HG03025 (cell line): ENCODE results near the gene RPL41.
"Not testable (repeated sequence)": the region's sequence is repeated elsewhere in the genome, so short reads cannot be mapped to it uniquely, and the experiment has no call there.

Source experiments
- ATAC-seq: cut with Tn5 transposase; IDR thresholded peaks from one replicate; pipeline ENCODE4 v1.9.1; 2021; ENCODE audit warnings: mild to moderate bottlenecking, moderate library complexity; ENCODE audit not compliant: unreplicated experiment, low FRiP score

RPL41 gene

DNA sequence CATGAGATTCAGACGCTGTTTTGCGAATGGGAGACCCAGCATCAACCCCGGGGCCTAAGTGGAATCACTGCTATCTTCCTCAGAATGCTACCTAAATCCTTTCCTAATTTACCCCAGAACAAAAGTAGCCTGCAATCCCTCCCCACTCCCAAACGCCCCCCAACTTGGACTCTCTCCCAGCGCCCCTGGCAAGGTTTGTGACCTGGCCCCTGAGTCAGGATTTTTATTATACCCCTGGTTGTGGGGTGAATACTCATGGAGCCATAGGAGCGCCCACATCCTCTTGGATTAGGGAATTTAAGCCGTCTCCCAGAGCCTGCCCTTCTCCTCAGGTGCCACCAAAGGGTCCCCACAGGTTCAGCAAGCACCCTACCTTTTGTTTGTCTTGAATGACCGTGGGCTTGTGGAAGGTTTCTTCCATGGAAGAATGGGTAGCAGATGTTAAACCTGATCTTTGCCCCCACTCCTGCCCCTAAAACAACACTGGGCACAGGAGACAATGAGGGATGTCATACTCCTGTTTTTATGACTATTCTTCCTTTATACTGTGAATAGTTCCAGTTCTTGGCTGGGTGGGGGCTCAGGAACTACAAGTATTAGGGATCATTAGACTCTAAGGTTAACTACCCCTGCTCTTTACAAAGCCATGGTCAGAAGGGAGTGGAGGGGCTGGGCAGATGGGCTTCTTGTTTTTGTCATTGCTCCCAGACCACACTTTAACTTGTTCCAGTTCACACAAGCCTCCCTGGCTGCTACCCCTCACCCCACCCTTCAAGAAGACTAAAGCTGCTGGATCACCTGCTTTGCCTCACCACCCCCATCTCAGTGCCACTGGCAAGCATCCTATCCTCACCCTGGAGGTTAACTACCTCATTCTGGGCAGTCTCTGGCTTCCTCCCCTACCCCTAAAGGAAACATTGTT lies 36.6 kb downstream of the RPL41 start:
- no peak for ATAC-seq

DNA sequence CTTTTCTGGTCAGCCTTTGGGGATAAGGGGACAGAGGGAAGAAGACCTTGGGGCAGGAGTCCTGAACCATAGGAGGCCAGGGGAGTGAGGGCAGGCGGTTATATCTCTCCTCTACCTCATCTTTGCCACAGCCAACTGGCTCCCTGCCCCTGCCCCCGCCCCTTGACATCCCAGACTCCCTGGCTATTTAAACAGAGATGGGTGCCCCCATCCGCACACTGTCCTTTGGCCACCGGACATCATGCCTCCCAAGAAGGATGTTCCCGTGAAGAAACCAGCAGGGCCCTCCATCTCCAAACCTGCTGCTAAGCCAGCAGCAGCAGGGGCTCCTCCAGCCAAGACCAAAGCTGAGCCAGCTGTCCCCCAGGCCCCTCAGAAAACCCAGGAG lies 37.2 kb downstream of the RPL41 start:
- ATAC-seq = no peak

DNA sequence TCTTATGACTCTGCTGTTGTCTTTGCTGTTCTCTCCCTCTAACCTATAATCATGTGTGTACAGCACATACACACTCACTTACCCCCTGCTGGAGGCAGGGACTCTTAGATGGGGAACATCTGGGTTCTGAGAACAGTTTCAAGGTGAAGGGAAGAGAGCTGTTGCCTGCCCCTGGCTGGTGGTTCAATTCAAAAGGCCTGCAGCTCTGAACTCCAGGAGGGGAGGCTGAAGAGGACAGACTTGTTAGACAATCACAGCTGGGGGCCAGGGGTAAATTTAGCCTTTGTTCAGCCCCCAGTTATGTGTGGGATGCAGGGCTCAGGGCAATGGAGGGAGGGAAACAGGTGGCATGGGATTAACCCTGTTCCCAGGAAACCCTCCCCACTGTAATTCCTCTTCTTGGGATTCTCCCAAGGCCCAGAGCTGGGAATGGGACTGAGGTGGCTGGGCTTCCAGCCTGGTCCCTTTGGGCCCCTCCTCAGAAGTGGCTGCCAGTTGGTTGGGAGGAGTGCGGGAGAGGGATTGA lies 37.9 kb downstream of the RPL41 start:
- ATAC-seq = no peak

DNA sequence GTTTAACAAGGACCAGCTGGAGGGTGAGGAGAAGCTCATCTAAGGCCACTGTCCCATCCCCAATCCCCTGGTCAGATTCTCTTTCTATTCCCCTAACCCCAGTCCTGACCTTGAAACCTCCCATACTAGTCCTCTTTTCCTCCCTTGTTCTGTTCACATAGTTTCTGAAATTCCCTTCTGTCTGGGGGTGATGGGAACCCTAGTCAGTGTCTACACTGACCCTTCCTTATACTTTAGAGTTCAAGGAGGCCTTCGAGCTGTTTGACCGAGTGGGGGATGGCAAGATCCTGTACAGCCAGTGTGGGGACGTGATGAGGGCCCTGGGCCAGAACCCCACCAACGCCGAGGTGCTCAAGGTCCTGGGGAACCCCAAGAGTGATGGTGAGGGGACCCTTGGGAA lies 38.4 kb downstream of the RPL41 start:
- no peak for ATAC-seq

DNA sequence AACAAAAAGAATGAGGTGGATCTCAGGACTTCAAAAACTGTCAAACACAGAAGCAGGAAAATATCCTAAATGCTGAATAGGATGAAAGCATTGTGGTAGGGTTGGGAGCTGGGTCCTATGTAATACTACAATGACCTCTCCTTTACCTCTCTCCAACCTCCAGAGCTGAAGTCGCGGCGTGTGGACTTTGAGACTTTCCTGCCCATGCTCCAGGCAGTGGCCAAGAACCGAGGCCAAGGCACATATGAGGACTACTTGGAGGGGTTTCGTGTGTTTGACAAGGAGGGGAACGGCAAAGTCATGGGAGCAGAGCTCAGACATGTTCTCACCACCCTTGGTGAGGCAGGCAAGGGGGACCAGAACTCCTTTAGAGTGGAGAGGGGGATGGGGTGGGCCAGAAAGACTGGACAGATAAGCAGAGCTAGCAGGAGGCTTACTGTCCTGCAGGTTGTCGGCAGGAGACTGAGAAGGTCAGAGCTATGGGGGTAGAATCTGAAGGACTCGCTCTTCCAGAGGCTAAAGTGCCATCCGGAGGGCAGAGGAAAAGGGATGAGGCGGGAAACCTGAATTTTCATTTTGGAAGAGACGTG lies 38.9 kb downstream of the RPL41 start:
- ATAC-seq = no peak

DNA sequence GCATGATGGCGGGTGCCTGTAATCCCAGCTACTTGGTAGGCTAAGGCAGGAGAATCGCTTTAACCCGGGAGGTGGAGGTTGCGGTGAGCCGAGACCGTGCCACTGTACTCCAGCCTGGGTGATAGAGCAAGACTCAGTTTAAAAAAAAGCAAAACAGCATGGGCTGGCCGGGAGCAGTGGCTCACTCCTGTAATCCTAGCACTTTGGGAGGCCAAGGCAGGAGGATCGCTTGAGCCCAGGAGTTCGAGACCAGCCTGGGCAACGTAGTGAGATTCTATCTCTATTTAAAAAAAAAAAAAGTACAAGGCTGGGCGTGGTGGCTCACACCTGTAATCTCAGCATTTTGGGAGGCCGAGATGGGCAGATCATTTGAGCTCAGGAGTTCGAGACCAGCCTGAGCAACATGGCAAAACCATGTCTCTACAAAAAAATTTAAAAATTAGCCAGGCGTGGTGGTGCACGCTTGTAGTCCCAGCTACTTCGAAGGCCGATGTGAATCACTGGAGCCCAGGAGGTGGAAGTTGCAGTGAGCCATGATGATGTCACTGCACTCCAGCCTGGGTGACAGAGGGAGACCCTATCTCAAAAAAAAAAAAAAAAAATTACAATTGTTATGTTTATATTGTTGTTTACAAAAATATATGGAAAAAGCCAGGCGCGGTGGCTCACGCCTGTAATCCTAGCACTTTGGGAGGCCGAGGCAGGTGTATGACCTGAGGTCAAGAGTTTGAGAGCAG lies 40.2 kb downstream of the RPL41 start:
- not testable (repeated sequence) for ATAC-seq

DNA sequence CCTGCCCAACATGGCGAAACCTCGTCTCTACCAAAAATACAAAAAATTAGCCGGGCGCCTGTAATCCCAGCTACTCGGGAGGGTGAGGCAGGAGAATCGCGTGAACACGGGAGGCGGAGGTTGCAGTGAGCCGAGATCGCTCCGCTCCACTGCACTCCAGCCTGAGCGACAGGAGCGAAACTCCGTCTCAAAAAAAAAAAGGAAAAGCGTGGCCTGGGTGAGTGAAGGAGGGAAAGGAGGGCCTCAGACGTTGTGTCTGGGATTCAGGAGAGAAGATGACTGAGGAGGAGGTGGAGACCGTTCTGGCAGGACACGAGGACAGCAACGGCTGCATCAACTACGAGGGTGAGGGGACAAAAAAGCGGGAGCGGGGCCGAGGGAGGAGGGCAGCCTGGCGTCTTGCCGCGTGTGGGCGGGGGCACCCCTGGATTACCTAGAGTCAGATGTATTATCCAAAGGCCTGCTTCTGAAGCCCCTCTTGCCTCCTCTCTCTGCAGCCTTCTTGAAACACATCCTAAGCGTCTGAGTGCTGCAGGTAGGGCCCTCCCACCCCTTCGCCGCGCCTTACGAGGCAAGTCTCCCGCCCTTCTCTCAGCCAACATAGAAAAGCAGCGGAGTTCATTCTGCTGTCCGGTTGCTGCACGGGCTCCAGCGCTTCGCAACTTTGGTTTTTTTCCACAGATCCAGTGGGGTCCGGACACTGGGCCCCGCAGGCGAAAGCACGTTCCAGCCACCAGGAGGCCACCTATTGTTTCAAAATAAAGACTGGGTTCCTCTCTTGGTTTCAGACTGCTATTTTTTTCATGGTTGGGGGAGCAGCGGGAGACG lies 41.0 kb downstream of the RPL41 start:
- ATAC-seq = peak; percentile 26

DNA sequence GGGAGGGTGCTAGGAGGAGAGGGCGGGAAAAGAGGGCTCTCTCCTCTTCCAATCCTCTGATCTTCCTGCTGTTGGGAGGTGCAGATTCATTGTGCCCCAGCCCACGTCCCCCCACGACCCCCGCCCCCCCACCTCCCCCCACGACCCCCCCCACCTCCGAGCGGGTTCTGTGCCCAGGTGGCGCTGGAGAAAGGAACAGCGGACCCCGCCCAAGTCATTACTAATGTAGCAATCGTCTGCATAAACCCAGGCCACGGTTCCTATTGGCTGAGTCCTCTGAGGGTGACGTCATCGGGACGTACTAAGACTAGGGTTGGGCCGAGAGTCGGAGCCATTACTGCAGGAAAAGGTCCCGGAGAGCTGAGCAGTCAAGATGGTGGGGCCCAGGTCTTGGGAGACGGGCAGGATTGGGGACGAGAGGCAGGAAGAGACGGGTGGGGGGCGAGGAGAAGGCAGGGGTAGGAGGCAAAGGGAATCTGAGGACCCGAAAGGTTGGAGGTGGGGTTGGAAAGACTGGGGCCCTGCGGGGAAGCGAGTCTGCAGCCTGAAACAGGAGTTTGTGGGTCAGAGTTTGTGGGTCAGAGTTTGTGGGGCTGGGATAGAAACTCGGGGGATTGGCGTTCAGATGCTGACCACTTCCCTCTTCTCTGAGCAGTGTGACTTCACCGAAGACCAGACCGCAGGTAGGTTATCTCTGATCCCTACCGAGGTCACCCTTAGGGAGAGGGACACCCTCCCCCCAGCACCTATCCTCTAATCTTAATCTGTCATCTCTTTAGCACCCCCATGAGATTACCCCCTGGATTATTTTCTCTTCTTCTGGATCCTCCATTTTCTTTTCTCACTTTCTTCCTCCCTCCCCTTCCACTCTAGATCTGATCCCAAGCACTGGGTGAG lies 41.8 kb downstream of the RPL41 start, which contains the start of gene MYL6:
TSS of gene MYL6 (plus strand) at position 331 of the 897 bp plus-strand sequence. CDS start at position 374, 43 bp downstream.
- ATAC-seq = peak; percentile 65

DNA sequence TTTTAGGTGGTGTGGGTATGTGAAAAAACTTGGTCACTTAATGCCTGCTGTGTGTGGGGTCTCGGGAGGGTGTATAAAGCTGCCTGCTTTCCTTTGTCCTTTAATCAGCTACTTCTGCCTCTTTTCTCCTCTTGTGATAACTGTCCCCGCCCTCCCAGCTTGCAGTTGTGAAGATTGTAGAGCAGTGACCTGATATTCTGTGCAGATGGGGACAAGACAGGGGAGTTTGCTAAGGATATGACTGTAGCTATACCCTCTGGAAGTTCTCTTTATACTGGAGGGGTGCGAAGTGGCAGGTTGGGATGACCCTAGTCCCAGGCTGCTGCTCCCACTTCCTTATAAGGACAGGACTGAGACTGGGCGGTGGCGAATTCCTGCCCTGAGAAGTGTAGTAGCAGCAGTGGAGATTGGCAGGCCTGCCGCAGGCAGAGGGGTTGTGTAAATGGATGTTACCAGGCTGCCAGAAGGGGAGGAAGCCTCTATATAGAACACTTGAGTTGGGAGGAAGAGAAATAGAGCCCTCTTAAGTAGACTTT lies 42.6 kb downstream of the RPL41 start:
- ATAC-seq = no peak

DNA sequence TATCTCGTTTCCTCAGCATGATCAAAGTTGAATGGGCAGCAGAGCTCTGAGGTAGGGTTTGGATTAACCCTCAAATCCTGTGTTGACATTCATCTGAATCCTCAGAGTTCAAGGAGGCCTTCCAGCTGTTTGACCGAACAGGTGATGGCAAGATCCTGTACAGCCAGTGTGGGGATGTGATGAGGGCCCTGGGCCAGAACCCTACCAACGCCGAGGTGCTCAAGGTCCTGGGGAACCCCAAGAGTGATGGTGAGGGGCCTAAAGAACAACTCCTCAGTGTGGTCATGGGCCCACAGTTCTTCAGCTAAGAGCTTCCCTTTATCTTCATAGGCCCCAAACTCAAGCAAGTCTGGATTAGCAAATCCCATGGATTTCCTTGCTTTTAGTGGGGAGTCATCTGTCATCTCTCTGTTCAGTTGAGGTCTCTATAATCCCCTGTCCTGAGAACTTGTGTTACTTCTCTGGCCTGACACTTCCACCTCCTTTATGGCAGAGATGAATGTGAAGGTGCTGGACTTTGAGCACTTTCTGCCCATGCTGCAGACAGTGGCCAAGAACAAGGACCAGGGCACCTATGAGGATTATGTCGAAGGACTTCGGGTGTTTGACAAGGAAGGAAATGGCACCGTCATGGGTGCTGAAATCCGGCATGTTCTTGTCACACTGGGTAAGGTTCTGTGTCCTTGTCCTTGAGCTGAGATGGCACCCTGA lies 43.2 kb downstream of the RPL41 start:
- no peak for ATAC-seq

DNA sequence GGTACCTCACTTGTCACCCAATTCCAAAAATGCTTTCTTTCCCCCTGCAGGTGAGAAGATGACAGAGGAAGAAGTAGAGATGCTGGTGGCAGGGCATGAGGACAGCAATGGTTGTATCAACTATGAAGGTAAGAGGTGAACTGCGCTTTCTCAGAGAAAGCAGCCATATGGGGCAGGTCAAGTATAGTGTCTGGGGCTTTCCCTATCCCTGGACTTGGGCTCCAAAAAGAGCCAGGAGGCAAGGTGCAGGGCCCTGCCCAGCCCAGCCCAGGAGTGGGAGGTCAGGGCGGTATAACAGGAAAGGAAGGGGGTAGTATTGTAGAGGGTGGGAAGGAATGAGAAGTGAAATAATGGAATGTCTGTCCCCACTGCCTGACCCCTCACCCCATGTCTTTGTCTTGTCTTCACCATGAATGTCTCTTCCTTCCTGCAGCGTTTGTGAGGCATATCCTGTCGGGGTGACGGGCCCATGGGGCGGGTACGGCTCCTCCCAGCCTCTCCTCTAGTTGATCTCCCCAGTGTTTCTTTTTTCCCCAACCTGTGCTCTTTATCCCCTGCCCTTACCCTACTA lies 43.8 kb downstream of the RPL41 start:
- no peak for ATAC-seq

DNA sequence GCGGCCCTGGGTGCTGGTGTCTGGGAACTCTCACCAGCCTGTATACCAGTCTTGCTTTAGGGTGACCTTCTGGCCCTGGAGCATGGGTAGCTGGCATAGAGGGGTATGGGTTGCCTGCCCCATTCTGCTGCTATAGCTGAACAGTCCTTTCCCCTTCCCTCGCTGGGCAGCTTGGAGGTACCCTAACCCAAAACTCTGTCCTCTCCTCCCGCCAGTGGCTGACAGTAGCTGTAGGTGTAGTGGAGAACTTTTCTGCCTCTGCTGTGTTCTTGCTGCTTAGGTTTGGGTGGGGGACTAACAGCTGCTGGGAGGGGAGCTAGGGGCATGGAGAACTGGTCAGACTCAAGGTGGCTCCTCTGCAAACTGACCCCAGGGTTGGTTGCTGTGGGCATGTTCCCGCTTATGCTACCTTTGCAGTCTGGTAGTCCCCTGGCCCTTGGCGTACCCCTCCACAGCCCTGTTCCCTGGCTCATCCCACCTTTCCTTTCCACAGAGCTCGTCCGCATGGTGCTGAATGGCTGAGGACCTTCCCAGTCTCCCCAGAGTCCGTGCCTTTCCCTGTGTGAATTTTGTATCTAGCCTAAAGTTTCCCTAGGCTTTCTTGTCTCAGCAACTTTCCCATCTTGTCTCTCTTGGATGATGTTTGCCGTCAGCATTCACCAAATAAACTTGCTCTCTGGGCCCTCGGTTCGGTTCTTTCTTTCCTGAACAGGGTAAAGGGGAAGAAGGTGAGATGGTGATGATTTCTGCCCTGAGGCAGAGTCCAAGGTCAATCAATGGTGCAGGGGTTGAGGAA lies 44.7 kb downstream of the RPL41 start:
- no peak for ATAC-seq

DNA sequence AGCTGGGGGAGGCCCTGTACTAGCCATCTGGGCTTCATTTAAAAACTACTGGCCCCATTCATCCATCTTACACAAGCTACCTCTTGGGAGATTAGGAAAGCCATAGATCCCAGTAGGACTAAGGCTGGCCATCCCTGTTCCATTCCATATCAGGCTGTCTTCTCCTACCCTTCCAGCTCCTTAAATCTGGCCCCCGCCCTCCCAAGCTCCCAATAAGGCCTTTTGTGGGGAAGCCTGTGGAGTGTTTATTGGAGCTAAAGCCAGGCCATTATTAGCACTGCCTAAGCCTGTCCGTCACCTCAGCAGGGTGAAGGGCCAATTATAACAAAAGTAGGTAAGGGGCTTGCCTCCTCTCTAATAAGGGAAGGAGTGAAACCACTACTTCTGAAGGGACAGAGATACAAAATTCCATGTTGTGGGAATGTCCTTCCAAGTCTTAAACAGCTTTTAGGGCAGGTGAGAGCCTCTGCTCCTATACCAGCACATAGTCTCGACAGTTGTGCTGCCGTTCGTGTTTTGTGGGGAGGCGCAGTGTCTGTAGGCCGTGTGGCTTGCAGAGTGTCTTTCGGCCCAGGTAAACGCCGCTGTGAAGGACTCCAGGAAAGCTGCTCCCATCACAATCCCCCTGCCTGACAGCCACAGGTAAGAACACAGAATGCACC lies 45.4 kb downstream of the RPL41 start:
- ATAC-seq = no peak

DNA sequence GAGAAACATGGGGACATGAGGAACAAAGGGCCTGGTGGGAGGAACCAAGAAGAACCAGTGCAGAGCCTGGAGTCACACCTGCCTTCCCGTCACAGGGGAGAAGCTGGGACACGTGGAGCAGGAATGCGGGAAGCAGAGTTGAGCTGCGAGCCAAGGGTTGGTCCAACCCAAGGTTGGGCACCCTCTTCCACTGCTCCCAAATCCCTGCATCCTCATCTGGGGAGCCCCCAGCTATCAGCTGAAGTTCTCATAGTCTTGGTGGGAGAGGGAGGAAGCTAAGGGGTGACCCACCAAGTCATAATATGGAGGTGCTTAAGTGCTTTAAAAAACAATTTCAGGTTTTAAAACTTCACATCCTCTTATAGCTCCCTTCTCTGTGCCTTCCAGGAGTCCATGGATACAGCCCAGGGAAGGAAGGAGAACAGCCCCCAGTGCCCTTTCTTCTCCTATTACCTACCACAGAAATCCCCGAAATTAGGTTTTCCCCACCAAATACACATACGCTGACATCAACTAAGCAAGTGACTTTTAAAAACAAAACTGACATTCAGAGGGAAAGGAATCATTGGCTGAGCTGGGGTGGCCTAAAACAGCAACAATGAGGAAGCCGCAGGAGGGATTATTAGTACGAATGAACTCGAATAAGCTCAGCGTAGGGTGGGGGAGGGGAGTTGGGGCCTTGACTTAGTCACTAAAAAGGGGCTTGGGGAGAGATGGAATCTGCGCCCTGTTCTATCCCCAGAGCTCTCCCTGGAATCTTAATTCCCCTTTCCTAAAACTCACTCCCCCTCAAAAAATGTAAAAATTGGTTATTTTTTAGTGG lies 46.2 kb downstream of the RPL41 start:
- ATAC-seq = no peak

DNA sequence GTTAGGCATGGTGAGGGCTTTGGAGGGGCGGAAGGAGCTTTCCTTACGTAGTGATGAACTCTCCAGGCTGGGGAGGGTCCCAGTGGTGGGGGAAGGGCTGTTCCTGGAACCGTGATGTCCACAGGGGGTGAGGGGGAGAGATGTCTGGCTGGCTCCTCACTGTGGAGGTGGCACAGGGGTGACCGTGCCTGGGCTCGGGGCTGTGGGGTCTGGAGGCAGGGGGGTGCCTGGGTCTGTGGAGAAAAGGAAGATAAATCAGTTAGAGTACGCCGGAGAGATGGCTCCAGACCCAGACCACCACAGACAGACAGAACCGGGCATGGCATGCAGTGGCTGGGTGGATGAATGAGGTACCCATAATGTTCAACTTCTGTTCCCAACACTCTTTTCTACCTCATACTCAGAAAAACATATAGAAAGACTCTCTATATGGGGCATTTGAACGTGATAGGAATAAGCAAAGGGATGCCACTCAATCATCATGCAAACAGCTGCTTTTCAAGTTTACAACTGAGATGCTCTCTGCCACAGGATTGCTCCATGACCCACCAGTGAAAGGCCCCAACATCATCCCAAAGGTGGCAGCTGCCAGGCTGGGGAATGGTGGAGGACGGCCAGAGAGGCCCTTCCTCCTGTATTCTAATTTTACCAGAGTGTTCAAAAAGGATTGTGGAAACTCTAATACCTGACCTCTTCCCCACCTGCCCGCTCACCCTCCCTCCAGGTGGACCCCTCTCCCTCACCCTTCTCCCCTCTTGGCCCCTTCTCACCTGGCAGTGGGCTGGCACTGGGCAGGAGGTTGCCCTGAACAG lies 47.3 kb downstream of the RPL41 start:
- no peak for ATAC-seq
